Loucy (cell line): ENCODE data around the gene DUSP5.

Experiments
- H2AFZ ChIP-seq: fragments of 200-600 bp; sonication (generic); 2 replicates; pipeline ENCODE4 v1.6.0; 2016; ENCODE audit warnings: antibody characterized with exemption, mild to moderate bottlenecking, low read length, moderate library complexity
- H3F3A ChIP-seq: fragments of 200-600 bp; 2 replicates; pipeline ENCODE4 v1.6.0; 2016; ENCODE audit warnings: antibody characterized with exemption, low read depth, mild to moderate bottlenecking
- H3K27me3 ChIP-seq: fragments of 200-600 bp; sonication (generic); 2 replicates; pipeline ENCODE4 v1.6.1; 2014; ENCODE audit warnings: low read length, mild to moderate bottlenecking; ENCODE audit not compliant: insufficient read depth, poor library complexity, severe bottlenecking
- H3K36me3 ChIP-seq: fragments of 200-600 bp; sonication (generic); 2 replicates; pipeline ENCODE4 v1.6.1; 2016; ENCODE audit warnings: low read length; ENCODE audit not compliant: insufficient read depth
- H3K4me1 ChIP-seq: fragments of 200-600 bp; sonication (generic); 2 replicates; pipeline ENCODE4 v1.5.1; 2014; ENCODE audit warnings: low read length, mild to moderate bottlenecking; ENCODE audit not compliant: insufficient read depth, poor library complexity, severe bottlenecking
- H3K4me2 ChIP-seq: fragments of 200-600 bp; sonication (generic); 2 replicates; pipeline ENCODE4 v1.6.0; 2014; ENCODE audit warnings: antibody characterized with exemption, low read length, low read depth, mild to moderate bottlenecking; ENCODE audit not compliant: poor library complexity, severe bottlenecking
- H3K4me3 ChIP-seq: fragments of 200-600 bp; sonication (generic); 2 replicates; pipeline ENCODE4 v1.5.1; 2014; ENCODE audit warnings: low read length, mild to moderate bottlenecking, mixed read lengths; ENCODE audit not compliant: poor library complexity, severe bottlenecking
- H3K79me2 ChIP-seq: fragments of 200-600 bp; sonication (generic); 2 replicates; pipeline ENCODE4 v1.6.1; 2014; ENCODE audit warnings: low read length; ENCODE audit not compliant: insufficient read depth
- H3K9ac ChIP-seq: fragments of 200-600 bp; sonication (generic); 2 replicates; pipeline ENCODE4 v1.6.0; 2014; ENCODE audit warnings: mild to moderate bottlenecking, low read depth, low read length, moderate library complexity; ENCODE audit not compliant: poor library complexity, severe bottlenecking
- H3K9me2 ChIP-seq: fragments of 200-600 bp; sonication (generic); replicated peaks from 2 replicates; pipeline ENCODE4 v1.6.1; 2016; ENCODE audit warnings: low read depth, low read length, mixed read lengths
- H3K9me3 ChIP-seq: fragments of 200-600 bp; sonication (generic); 2 replicates; pipeline ENCODE4 v1.6.1; 2014; ENCODE audit warnings: mild to moderate bottlenecking, antibody characterized with exemption, low read length, low read depth; ENCODE audit not compliant: insufficient read depth
- H4K20me1 ChIP-seq: fragments of 200-600 bp; sonication (generic); 2 replicates; pipeline ENCODE4 v1.6.0; 2014; ENCODE audit warnings: antibody characterized with exemption, low read length, mild to moderate bottlenecking; ENCODE audit not compliant: insufficient read depth, poor library complexity, severe bottlenecking
- CTCF ChIP-seq: fragments of 200-600 bp; sonication (generic); conservative IDR thresholded peaks from 2 replicates; pipeline ENCODE4 v1.5.1; 2014; ENCODE audit warnings: mild to moderate bottlenecking, antibody characterized with exemption, low read length
- EZH2phosphoT487 ChIP-seq: fragments of 200-600 bp; IDR thresholded peaks from 2 replicates; pipeline ENCODE4 v1.6.1; 2018; ENCODE audit warnings: antibody characterized with exemption, mild to moderate bottlenecking, moderate library complexity, borderline replicate concordance

The DUSP5 gene

GRCh38 chr10:110546499-110547110 is 48.9 kb downstream of the DUSP5 start:
- Histone ChIP-seq H3F3A (no peaks in the 10 kb centered on the region), H3K9me3 (no peaks in the 10 kb centered on the region), H3K4me2 (no peak overlapping the region), H3K4me3 (no peak overlapping the region), H2AFZ (no peak overlapping the region), H3K9me2 (no peaks in the 10 kb centered on the region), H3K79me2 (no peaks in the 10 kb centered on the region), H4K20me1 (no peaks in the 10 kb centered on the region), H3K27me3 (no peaks in the 10 kb centered on the region), H3K4me1 (no peaks in the 10 kb centered on the region), H3K9ac (no peak overlapping the region), H3K36me3 (no peaks in the 10 kb centered on the region)
- no peak for TF ChIP-seq CTCF
- no peak for TF ChIP-seq EZH2phosphoT487

GRCh38 chr10:110547139-110547761 is 49.5 kb downstream of the DUSP5 start:
- no peaks in the 10 kb centered on the region for H3K9me3 ChIP-seq
- no peak overlapping the region for H3K4me3 ChIP-seq
- no peak overlapping the region for H3K4me2 ChIP-seq
- no peak overlapping the region for H3K9ac ChIP-seq
- H2AFZ ChIP-seq, result no peak overlapping the region
- no peaks in the 10 kb centered on the region for H3F3A ChIP-seq
- H3K27me3 ChIP-seq, result no peaks in the 10 kb centered on the region
- H3K79me2 ChIP-seq, result no peaks in the 10 kb centered on the region
- H4K20me1 ChIP-seq, result no peaks in the 10 kb centered on the region
- H3K9me2 ChIP-seq, result no peaks in the 10 kb centered on the region
- H3K4me1 ChIP-seq, result no peaks in the 10 kb centered on the region
- TF ChIP-seq EZH2phosphoT487, result no peak
- peak; percentile 89 for TF ChIP-seq CTCF
- H3K36me3 ChIP-seq, result no peaks in the 10 kb centered on the region

GRCh38 chr10:110548002-110548401 is 50.3 kb downstream of the DUSP5 start:
- H3K9me3 ChIP-seq, result no peaks in the 10 kb centered on the region
- H3K79me2 ChIP-seq, result no peaks in the 10 kb centered on the region
- no peaks in the 10 kb centered on the region for H3K36me3 ChIP-seq

More at GRCh38 chr10:110548002-110548401, 50.3 kb downstream of the DUSP5 start:
- H2AFZ ChIP-seq, result no peak overlapping the region
- no peaks in the 10 kb centered on the region for H3F3A ChIP-seq
- H3K4me1 ChIP-seq, result no peaks in the 10 kb centered on the region
- no peak overlapping the region for H3K4me2 ChIP-seq
- no peak overlapping the region for H3K9ac ChIP-seq
- TF ChIP-seq CTCF (no peak), EZH2phosphoT487 (no peak)
- no peaks in the 10 kb centered on the region for H3K9me2 ChIP-seq
- H3K4me3 ChIP-seq, result no peak overlapping the region
- H3K27me3 ChIP-seq, result no peaks in the 10 kb centered on the region
- no peaks in the 10 kb centered on the region for H4K20me1 ChIP-seq
